ENCODE results near the gene AGPAT4.

DNA sequence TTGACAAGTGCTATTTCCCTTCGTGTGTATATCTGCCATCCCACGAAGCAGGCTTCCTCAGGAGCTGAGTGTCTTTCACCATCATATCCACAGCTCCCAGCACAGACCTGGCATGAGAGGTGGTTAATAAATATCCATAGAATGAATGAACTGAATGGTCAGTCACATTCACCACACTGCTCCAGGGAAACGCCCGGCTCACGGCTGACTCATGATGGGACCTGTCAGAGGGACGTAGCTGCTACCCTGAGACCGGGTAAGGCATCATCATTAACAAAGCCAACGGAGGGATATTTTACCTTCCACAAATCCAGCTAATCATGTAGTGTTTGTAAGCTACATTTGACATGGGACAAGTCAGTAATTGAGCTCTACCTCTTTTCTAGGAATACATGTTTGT is 12.5 kb downstream of the AGPAT4 start:
- no peak for TF ChIP-seq CTCF (conservative IDR thresholded peaks at IDR 0.05; ENCODE audit: low read depth, low read length)
- no peak for TF ChIP-seq EZH2 (IDR thresholded peaks at IDR 0.05; ENCODE audit: borderline replicate concordance, low read depth, low read length, poor library complexity, severe bottlenecking)

All from A673 (cell line).